ENCODE measurements around the gene YWHAE. TPM values are rescaled to one million over a fixed set of nuclear protein-coding genes. Genes with fewer than 3 reads are reported as not detected.

YWHAE gene
- total RNA-seq, 2 donors from 2014 or later: 328 to 339 TPM

GRCh38 chr17:1377334-1377733 is 22.7 kb downstream of the YWHAE start:
- DNase-seq (no peak), ATAC-seq (replicated peaks in 1 of 2) (peak in 1 of 2 donors; percentile 29)
- Mint-ChIP-seq H3K4me3 (peak overlapping the region; percentile 60 to 74), H3K36me3 (ENCODE audit: insufficient read depth in 2 of 2) (peaks cover 0 to 14% of the 10 kb centered on the region in 2 donors), H3K27me3 (ENCODE audit: low read depth) (no peaks in the 10 kb centered on the region), H3K9me3 (no peaks in the 10 kb centered on the region), H3K4me1 (ENCODE audit: low read depth) (peaks cover 96% of the 10 kb centered on the region), H3K27ac (peak overlapping the region; percentile 83)

- Mint-ChIP-seq H3K27me3 (ENCODE audit: low read depth) (no peaks in the 10 kb centered on the region), H3K4me1 (ENCODE audit: low read depth) (peaks cover 90% of the 10 kb centered on the region), H3K36me3 (ENCODE audit: insufficient read depth in 2 of 2) (peaks cover 0 to 12% of the 10 kb centered on the region in 2 donors), H3K4me3 (peak overlapping the region; percentile 69 to 74), H3K9me3 (no peaks in the 10 kb centered on the region), H3K27ac (peak overlapping the region; percentile 83)
- peak; percentile 29 to 50 for ATAC-seq (replicated peaks in 1 of 2)
- DNase-seq: no peak
Observed at GRCh38 chr17:1376061-1376460, 24.0 kb downstream of the YWHAE start.

- ATAC-seq (replicated peaks in 1 of 2) (peak; percentile 51 to 69), DNase-seq (peak in 1 of 2 donors; percentile 20)
- H3K27ac Mint-ChIP-seq: peak overlapping the region; percentile 83
- H3K9me3 Mint-ChIP-seq: no peaks in the 10 kb centered on the region
- peak overlapping the region; percentile 69 to 74 for H3K4me3 Mint-ChIP-seq
- peaks cover 86% of the 10 kb centered on the region for H3K4me1 Mint-ChIP-seq (ENCODE audit: low read depth)
- peaks cover 0 to 12% of the 10 kb centered on the region in 2 donors for H3K36me3 Mint-ChIP-seq (ENCODE audit: insufficient read depth in 2 of 2)
- H3K27me3 Mint-ChIP-seq (ENCODE audit: low read depth): no peaks in the 10 kb centered on the region
Observed at GRCh38 chr17:1375615-1376014, 24.4 kb downstream of the YWHAE start.

- peak overlapping the region; percentile 69 to 74 for H3K4me3 Mint-ChIP-seq
- no peaks in the 10 kb centered on the region for H3K27me3 Mint-ChIP-seq (ENCODE audit: low read depth)
- H3K4me1 Mint-ChIP-seq (ENCODE audit: low read depth): peaks cover 83% of the 10 kb centered on the region
- peaks cover 0 to 12% of the 10 kb centered on the region in 2 donors for H3K36me3 Mint-ChIP-seq (ENCODE audit: insufficient read depth in 2 of 2)
- DNase-seq (no peak), ATAC-seq (replicated peaks in 1 of 2) (peak; percentile 47 to 57)
- no peaks in the 10 kb centered on the region for H3K9me3 Mint-ChIP-seq
- peak overlapping the region; percentile 83 for H3K27ac Mint-ChIP-seq
Observed at GRCh38 chr17:1374431-1375177, 25.4 kb downstream of the YWHAE start.

- H3K4me1 Mint-ChIP-seq (ENCODE audit: low read depth): peaks cover 80% of the 10 kb centered on the region
- no peaks in the 10 kb centered on the region for H3K9me3 Mint-ChIP-seq
- no peaks in the 10 kb centered on the region for H3K27me3 Mint-ChIP-seq (ENCODE audit: low read depth)
- DNase-seq (no peak), ATAC-seq (replicated peaks in 1 of 2) (no peak)
- H3K36me3 Mint-ChIP-seq (ENCODE audit: insufficient read depth in 2 of 2): peaks cover 0 to 7% of the 10 kb centered on the region in 2 donors
- no peak overlapping the region for H3K27ac Mint-ChIP-seq
- H3K4me3 Mint-ChIP-seq: no peak overlapping the region
Observed at GRCh38 chr17:1373707-1374237, 26.2 kb downstream of the YWHAE start.

- ATAC-seq (replicated peaks in 1 of 2) (no peak), DNase-seq (no peak)
- H3K9me3 Mint-ChIP-seq: no peaks in the 10 kb centered on the region
- H3K27me3 Mint-ChIP-seq (ENCODE audit: low read depth): no peaks in the 10 kb centered on the region
- H3K4me1 Mint-ChIP-seq (ENCODE audit: low read depth): peaks cover 69% of the 10 kb centered on the region
- peak overlapping the region; percentile 57 for H3K27ac Mint-ChIP-seq
- H3K36me3 Mint-ChIP-seq (ENCODE audit: insufficient read depth in 2 of 2): peaks cover 0 to 7% of the 10 kb centered on the region in 2 donors
- H3K4me3 Mint-ChIP-seq: no peak overlapping the region
Observed at GRCh38 chr17:1372618-1373017, 27.4 kb downstream of the YWHAE start.

GRCh38 chr17:1371893-1372590 is 28.0 kb downstream of the YWHAE start:
- Mint-ChIP-seq H3K27ac (peak overlapping the region; percentile 42), H3K4me3 (no peak overlapping the region), H3K9me3 (no peaks in the 10 kb centered on the region), H3K27me3 (ENCODE audit: low read depth) (no peaks in the 10 kb centered on the region), H3K4me1 (ENCODE audit: low read depth) (peaks cover 67% of the 10 kb centered on the region), H3K36me3 (ENCODE audit: insufficient read depth in 2 of 2) (peaks cover 0 to 7% of the 10 kb centered on the region in 2 donors)
- ATAC-seq (replicated peaks in 1 of 2): no peak
- DNase-seq: no peak

GRCh38 chr17:1368588-1368987 is 31.4 kb downstream of the YWHAE start:
- H3K4me1 Mint-ChIP-seq (ENCODE audit: low read depth): peaks cover 56% of the 10 kb centered on the region
- H3K36me3 Mint-ChIP-seq (ENCODE audit: insufficient read depth in 2 of 2): peaks cover 3 to 13% of the 10 kb centered on the region in 2 donors
- DNase-seq (no peak), ATAC-seq (replicated peaks in 1 of 2) (no peak)
- no peaks in the 10 kb centered on the region for H3K27me3 Mint-ChIP-seq (ENCODE audit: low read depth)
- H3K9me3 Mint-ChIP-seq: no peaks in the 10 kb centered on the region
- no peak overlapping the region for H3K27ac Mint-ChIP-seq
- no peak overlapping the region for H3K4me3 Mint-ChIP-seq

GRCh38 chr17:1367351-1367745 is 32.7 kb downstream of the YWHAE start:
- peaks cover 58% of the 10 kb centered on the region for H3K4me1 Mint-ChIP-seq (ENCODE audit: low read depth)
- H3K36me3 Mint-ChIP-seq (ENCODE audit: insufficient read depth in 2 of 2): peaks cover 7 to 18% of the 10 kb centered on the region in 2 donors
- DNase-seq (no peak), ATAC-seq (replicated peaks in 1 of 2) (no peak)
- H3K27ac Mint-ChIP-seq: peak overlapping the region; percentile 26
- H3K27me3 Mint-ChIP-seq (ENCODE audit: low read depth): no peaks in the 10 kb centered on the region
- no peaks in the 10 kb centered on the region for H3K9me3 Mint-ChIP-seq
- H3K4me3 Mint-ChIP-seq: no peak overlapping the region

GRCh38 chr17:1366234-1366633 is 33.8 kb downstream of the YWHAE start:
- DNase-seq (no peak), ATAC-seq (replicated peaks in 1 of 2) (no peak)
- Mint-ChIP-seq H3K36me3 (ENCODE audit: insufficient read depth in 2 of 2) (peaks cover 7 to 19% of the 10 kb centered on the region in 2 donors), H3K27ac (no peak overlapping the region), H3K4me1 (ENCODE audit: low read depth) (peaks cover 63% of the 10 kb centered on the region), H3K4me3 (no peak overlapping the region), H3K27me3 (ENCODE audit: low read depth) (no peaks in the 10 kb centered on the region), H3K9me3 (no peaks in the 10 kb centered on the region)

GRCh38 chr17:1365445-1366039 is 34.5 kb downstream of the YWHAE start:
- Mint-ChIP-seq H3K9me3 (no peaks in the 10 kb centered on the region), H3K4me1 (ENCODE audit: low read depth) (peaks cover 69% of the 10 kb centered on the region), H3K36me3 (ENCODE audit: insufficient read depth in 2 of 2) (peaks cover 8 to 17% of the 10 kb centered on the region in 2 donors), H3K4me3 (peak overlapping the region; percentile 31), H3K27ac (peak overlapping the region; percentile 69), H3K27me3 (ENCODE audit: low read depth) (no peaks in the 10 kb centered on the region)
- peak; percentile 54 to 61 for DNase-seq
- peak; percentile 61 to 68 for ATAC-seq (replicated peaks in 1 of 2)

GRCh38 chr17:1362964-1363363 is 37.1 kb downstream of the YWHAE start:
- no peak for DNase-seq
- H3K27ac Mint-ChIP-seq: peak overlapping the region; percentile 40
- no peak for ATAC-seq (replicated peaks in 1 of 2)
- H3K4me1 Mint-ChIP-seq (ENCODE audit: low read depth): peaks cover 66% of the 10 kb centered on the region
- no peaks in the 10 kb centered on the region for H3K27me3 Mint-ChIP-seq (ENCODE audit: low read depth)
- H3K36me3 Mint-ChIP-seq (ENCODE audit: insufficient read depth in 2 of 2): peaks cover 12 to 24% of the 10 kb centered on the region in 2 donors
- peak overlapping the region; percentile 23 to 76 for H3K4me3 Mint-ChIP-seq
- no peaks in the 10 kb centered on the region for H3K9me3 Mint-ChIP-seq
